HEK293 (cell line): ENCODE results near the gene CD69.

Experiments
- CTCF ChIA-PET: fragments of 350-600 bp; formaldehyde crosslinking; extraction: SDS; loops from one replicate; lab custom pipeline; 2021; ENCODE audit warnings: antibody characterized with exemption; lab: Yijun Ruan, JAX
- POLR2A ChIA-PET: fragments of 300-600 bp; formaldehyde crosslinking; extraction: SDS; loops from one replicate; lab custom pipeline; 2020; ENCODE audit warnings: antibody characterized with exemption, inconsistent platforms; lab: Yijun Ruan, JAX
- H3K27ac ChIP-seq: fragments of 200-500 bp; sonication (Bioruptor generic); 2 replicates; pipeline ENCODE4 v1.5.1; 2014; ENCODE audit warnings: low read depth, low read length, control low read depth, inconsistent platforms; ENCODE audit errors: extremely low read depth
- H3K36me3 ChIP-seq, 2 experiments: fragments of 200-500 bp in 1 of 2; sonication (Bioruptor generic) in 1 of 2; 1 replicate in 1 of 2; 2 replicates in 1 of 2; pipeline ENCODE4 v1.5.1; 2014 to 2017; ENCODE audit warnings: inconsistent platforms in 2 of 2, low read length in 2 of 2; ENCODE audit not compliant: control insufficient read depth in 2 of 2, insufficient read depth in 1 of 2
- H3K4me1 ChIP-seq: fragments of 200-500 bp; sonication (Bioruptor generic); 2 replicates; pipeline ENCODE4 v1.5.1; 2014; ENCODE audit warnings: mild to moderate bottlenecking, low read length, inconsistent platforms; ENCODE audit not compliant: control insufficient read depth, insufficient read depth
- H3K4me3 ChIP-seq: 2 replicates; pipeline ENCODE4 v1.5.1; 2011; ENCODE audit warnings: low read depth, mild to moderate bottlenecking, control low read depth, low read length, moderate library complexity
- H3K9me3 ChIP-seq: fragments of 200-500 bp; sonication (Bioruptor generic); 2 replicates; pipeline ENCODE4 v1.5.1; 2014; ENCODE audit warnings: low read depth, low read length, inconsistent platforms; ENCODE audit not compliant: control insufficient read depth, insufficient read depth
- AEBP2 ChIP-seq: fragments of 450-650 bp; formaldehyde crosslinking; IDR thresholded peaks from 2 replicates; pipeline ENCODE4 v1.5.1; 2016; ENCODE audit warnings: missing biosample characterization, missing genetic modification characterization, borderline replicate concordance
- KLF7 ChIP-seq: fragments of 450-650 bp; formaldehyde crosslinking; IDR thresholded peaks from 2 replicates; pipeline ENCODE4 v1.5.1; 2016; ENCODE audit warnings: missing biosample characterization, missing genetic modification characterization, borderline replicate concordance
- MEIS1 ChIP-seq: sonication (generic); formaldehyde crosslinking; IDR thresholded peaks from 2 replicates; pipeline ENCODE4 v1.8.1; 2022; ENCODE audit warnings: missing genetic modification reagents, mild to moderate bottlenecking, borderline replicate concordance
- MZF1 ChIP-seq: fragments of 450-650 bp; formaldehyde crosslinking; IDR thresholded peaks from 2 replicates; pipeline ENCODE4 v1.5.1; 2017; ENCODE audit warnings: missing biosample characterization, missing genetic modification characterization, borderline replicate concordance
- SP7 ChIP-seq: fragments of 450-650 bp; formaldehyde crosslinking; IDR thresholded peaks from 2 replicates; pipeline ENCODE4 v1.5.1; 2016; ENCODE audit warnings: missing biosample characterization, missing genetic modification characterization
- ZFP69B ChIP-seq: fragments of 450-650 bp; formaldehyde crosslinking; IDR thresholded peaks from 2 replicates; pipeline ENCODE4 v1.5.1; 2016; ENCODE audit warnings: missing biosample characterization, missing genetic modification characterization
- ZNF148 ChIP-seq: fragments of 450-650 bp; formaldehyde crosslinking; IDR thresholded peaks from 2 replicates; pipeline ENCODE4 v1.5.0; 2017; ENCODE audit warnings: missing biosample characterization, missing genetic modification characterization, borderline replicate concordance
- ZNF169 ChIP-seq: fragments of 450-650 bp; formaldehyde crosslinking; IDR thresholded peaks from 2 replicates; pipeline ENCODE4 v1.5.1; 2016; ENCODE audit warnings: missing biosample characterization, missing genetic modification characterization
- ZNF202 ChIP-seq: fragments of 450-650 bp; formaldehyde crosslinking; IDR thresholded peaks from 2 replicates; pipeline ENCODE4 v1.5.1; 2016; ENCODE audit warnings: missing biosample characterization, missing genetic modification characterization, borderline replicate concordance
- ZNF23 ChIP-seq: fragments of 450-650 bp; formaldehyde crosslinking; IDR thresholded peaks from 2 replicates; pipeline ENCODE4 v1.5.1; 2016; ENCODE audit warnings: missing biosample characterization, missing genetic modification characterization, borderline replicate concordance
- ZNF341 ChIP-seq: fragments of 450-650 bp; formaldehyde crosslinking; IDR thresholded peaks from 2 replicates; pipeline ENCODE4; 2016; ENCODE audit warnings: low read depth, missing biosample characterization, missing genetic modification characterization
- ZNF76 ChIP-seq: fragments of 450-650 bp; formaldehyde crosslinking; IDR thresholded peaks from 2 replicates; pipeline ENCODE4; 2016; ENCODE audit warnings: low read depth, missing biosample characterization, missing genetic modification characterization, borderline replicate concordance
- ZNF777 ChIP-seq: fragments of 450-650 bp; formaldehyde crosslinking; IDR thresholded peaks from 2 replicates; pipeline ENCODE4 v1.5.1; 2017; ENCODE audit warnings: missing biosample characterization, missing genetic modification characterization, borderline replicate concordance
- TF ChIP-seq, protein P1 (sequence below): fragments of 450-650 bp; formaldehyde crosslinking; IDR thresholded peaks from 2 replicates; pipeline ENCODE4 v1.5.1; 2016; ENCODE audit warnings: missing biosample characterization, missing genetic modification characterization
- TF ChIP-seq, protein P2 (sequence below): fragments of 450-650 bp; formaldehyde crosslinking; IDR thresholded peaks from 2 replicates; pipeline ENCODE4 v1.5.1; 2016; ENCODE audit warnings: missing biosample characterization, missing genetic modification characterization

The CD69 gene

DNA sequence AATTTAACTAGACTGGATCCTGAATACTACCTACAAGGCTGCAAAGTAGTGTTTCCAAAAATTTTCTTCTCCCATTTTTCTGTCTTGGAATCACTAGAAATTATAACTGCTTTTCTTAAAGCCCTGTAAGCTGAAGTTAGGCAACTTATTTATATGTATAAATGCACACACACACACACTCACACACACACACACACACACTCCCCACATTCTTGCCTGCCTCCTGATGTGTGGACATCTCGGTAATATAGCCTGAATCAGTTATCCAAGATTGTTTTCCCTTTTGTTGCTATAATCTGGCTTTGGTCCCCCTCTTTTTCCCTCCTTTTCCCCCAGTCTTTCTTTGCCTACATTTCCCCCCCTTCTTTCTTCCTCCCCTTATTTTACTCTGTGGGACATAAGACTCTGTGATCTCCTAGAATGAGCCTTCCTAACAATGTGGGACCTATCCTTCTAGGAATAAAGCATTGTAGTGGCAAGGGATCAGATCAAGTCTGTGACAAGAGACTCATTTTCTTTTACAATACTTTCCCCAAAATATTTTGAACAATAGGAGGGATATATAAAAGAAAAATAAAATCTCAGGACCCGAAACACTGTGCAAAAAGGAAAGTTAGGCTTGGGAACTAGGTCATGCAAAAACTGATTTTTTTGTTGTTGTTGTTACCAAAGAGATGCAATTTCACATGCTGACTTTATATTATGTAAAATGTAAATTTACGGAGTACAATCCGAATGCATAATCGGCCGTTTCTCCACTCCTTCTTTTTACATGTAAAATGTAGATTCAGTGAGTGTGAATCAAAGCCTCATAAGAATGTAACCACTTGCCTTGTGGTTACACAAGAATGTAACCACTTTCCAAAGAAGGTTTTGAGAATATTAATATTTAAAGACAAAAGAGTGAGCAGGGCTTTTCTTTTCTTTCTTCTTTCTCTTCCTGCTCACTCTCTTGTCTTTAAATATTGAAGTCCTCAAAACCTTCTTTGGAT, 26.3 kb upstream of the CD69 start (continued):
- TF ChIP-seq, protein P1, sequence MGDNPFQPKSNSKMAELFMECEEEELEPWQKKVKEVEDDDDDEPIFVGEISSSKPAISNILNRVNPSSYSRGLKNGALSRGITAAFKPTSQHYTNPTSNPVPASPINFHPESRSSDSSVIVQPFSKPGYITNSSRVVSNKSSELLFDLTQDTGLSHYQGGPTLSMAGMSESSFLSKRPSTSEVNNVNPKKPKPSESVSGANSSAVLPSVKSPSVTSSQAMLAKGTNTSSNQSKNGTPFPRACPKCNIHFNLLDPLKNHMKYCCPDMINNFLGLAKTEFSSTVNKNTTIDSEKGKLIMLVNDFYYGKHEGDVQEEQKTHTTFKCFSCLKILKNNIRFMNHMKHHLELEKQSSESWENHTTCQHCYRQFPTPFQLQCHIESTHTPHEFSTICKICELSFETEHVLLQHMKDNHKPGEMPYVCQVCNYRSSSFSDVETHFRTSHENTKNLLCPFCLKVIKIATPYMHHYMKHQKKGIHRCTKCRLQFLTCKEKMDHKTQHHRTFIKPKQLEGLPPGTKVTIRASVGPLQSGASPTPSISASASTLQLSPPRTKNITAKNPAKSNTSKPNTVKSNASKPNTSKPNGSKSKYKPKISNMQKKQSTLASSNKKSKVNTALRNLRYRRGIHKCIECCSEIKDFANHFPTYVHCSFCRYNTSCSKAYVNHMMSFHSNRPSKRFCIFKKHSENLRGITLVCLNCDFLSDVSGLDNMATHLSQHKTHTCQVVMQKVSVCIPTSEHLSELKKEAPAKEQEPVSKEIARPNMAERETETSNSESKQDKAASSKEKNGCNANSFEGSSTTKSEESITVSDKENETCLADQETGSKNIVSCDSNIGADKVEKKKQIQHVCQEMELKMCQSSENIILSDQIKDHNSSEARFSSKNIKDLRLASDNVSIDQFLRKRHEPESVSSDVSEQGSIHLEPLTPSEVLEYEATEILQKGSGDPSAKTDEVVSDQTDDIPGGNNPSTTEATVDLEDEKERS (tag by site-specific recombination): no peak

- Histone ChIP-seq H3K9me3 (no peaks in the 10 kb centered on the region), H3K27ac (no peak overlapping the region), H3K4me1 (no peaks in the 10 kb centered on the region), H3K36me3 (no peaks in the 10 kb centered on the region), H3K4me3 (no peak overlapping the region)
- POLR2A ChIA-PET: no interaction called here
- TF ChIP-seq ZNF202 (no peak), ZNF169 (tag by site-specific recombination) (no peak), ZNF76 (no peak), KLF7 (no peak), ZFP69B (tag by site-specific recombination) (no peak), AEBP2 (tag by site-specific recombination) (no peak), ZNF777 (tag by site-specific recombination) (no peak), ZNF23 (tag by site-specific recombination) (no peak), ZNF341 (tag by site-specific recombination) (no peak), ZNF148 (tag by site-specific recombination) (no peak), MEIS1 (CRISPR knock-in tag) (no peak), MZF1 (tag by site-specific recombination) (no peak), SP7 (tag by site-specific recombination) (no peak)
- TF ChIP-seq, protein P2, sequence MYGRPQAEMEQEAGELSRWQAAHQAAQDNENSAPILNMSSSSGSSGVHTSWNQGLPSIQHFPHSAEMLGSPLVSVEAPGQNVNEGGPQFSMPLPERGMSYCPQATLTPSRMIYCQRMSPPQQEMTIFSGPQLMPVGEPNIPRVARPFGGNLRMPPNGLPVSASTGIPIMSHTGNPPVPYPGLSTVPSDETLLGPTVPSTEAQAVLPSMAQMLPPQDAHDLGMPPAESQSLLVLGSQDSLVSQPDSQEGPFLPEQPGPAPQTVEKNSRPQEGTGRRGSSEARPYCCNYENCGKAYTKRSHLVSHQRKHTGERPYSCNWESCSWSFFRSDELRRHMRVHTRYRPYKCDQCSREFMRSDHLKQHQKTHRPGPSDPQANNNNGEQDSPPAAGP (tag by site-specific recombination): no peak
- CTCF ChIA-PET: interaction anchor here (0.8 to 1.2 kb wide), 3 partner anchors 29 to 35 kb away, joined by 3 read pairs; no protein-coding TSS in a partner anchor
Measured at GRCh38 chr12:9784816-9785215, 24.1 kb upstream of the CD69 start.
